Measurements from ENCODE around the gene ETV7. TPM values are rescaled to one million over a fixed set of nuclear protein-coding genes. Genes with fewer than 3 reads are reported as not detected.

ETV7 gene
- total and polyA plus RNA-seq, 2 donors, result 4.4 to 5.5 TPM

DNA sequence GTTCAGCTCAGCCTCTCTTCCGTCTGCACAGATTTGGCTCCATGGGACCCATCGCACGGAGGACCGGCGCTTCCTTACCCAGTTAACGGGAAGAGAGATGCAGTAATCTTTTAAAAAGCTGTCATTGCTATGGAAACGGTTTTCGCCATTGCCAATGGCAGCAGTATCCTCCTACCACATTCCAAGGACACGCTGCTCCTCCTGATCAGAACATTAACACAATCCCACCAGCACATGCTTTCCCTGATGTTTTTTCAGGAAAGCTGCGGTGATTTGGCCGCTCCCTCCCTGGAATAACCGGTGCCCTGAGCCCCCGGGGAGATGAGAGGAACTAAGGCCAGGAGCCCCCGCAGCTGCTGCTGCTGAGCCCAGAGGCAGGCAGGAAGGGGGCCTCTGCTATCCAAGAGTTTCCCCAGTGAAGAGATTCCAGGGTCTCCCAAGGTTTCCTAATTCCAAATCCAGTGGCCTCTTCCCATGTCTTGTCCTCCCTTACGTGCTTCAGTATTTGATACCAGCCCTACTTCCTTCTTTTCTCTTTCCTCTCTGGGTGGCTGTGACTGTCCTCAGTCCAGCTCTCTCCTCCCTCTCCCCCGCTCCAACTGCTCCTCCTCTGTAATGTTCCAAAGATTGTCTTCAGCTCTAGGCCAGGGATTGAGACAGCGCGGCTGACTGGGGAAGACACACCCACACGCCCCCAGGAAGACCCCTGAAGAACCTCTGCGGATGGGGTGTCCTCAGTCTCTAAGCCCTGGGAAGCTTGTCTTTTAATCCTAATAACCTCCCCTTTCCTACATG, 53.3 kb downstream of the ETV7 start:
- H3K36me3 ChIP-seq (ENCODE audit: control insufficient read depth in 2 of 2, insufficient read depth in 2 of 2, low read length in 1 of 2), result no peaks in the 10 kb centered on the region
- no peak overlapping the region for H3K27ac ChIP-seq (ENCODE audit: low read depth in 1 of 2, low read length in 1 of 2)
- no peak for DNase-seq (ENCODE audit: low read depth in 6 of 9, low spot score in 9 of 9)
- peaks cover 0 to 55% of the 10 kb centered on the region in 2 donors for H3K27me3 ChIP-seq (ENCODE audit: control insufficient read depth in 2 of 2, insufficient read depth in 1 of 2, low read length in 1 of 2)
- H3K4me3 ChIP-seq (ENCODE audit: low read length in 2 of 2), result no peak overlapping the region
- H3K4me1 ChIP-seq (ENCODE audit: control insufficient read depth in 2 of 2, insufficient read depth in 2 of 2, low read length in 2 of 2), result no peaks in the 10 kb centered on the region
- no peaks in the 10 kb centered on the region for H3K9me3 ChIP-seq (ENCODE audit: control insufficient read depth in 2 of 2, insufficient read depth in 1 of 2, low read length in 1 of 2)
- 60% methylated on average over 20 of the region's 20 CpGs for WGBS

DNA sequence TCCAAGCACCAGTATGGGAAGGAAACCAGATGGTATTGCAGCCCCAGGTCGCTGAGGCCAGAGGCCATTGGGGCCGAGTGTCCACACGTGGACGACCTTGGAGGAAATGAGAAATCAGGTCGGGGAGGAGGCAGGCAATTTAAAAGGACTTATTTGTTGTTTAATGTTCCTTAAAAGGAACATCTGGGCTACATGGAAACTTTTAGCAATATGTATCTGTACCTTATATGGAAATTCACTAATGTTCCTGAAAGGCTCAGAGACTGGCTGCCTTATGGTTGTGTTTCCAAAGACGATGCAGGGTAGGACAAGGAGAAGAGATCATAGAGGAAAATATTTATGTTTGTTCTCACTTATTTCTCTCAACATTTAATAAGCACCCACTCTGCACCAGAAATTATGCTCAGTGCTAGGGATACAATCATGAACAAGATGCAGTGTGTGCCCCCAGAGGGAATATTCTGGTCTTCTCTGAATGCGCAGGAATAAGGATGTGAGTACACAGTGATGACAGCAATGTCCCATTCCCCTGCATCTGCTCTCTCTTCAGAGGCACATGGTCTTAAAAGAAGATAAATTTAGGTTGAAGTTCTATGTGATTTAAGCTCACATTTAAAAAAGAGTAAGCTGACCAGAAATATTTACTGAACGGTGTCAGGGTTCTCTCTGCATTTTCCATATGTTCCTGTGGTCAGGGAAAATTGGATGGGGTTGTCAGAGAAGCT, 54.1 kb downstream of the ETV7 start:
- 87% methylated on average over 8 of the region's 8 CpGs for WGBS

DNA sequence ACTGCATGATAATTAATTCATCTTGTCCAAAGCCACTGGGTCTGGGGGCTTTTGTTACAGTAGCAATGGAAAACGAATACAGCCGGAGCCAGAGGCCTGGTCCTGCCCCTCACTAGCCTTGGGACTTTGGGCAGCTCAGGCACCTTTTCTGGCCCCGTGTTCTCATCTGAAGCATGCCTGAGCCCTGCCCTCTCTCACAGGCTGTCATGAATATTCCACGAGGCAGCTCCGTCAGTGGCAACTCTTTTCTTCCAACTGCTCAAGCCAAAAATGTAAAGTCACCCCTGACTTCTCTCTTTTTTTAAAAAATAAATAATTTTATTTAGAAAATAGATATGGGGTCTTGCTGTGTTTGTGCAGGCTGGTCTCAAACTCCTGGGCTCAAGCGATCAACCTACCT, 56.1 kb downstream of the ETV7 start:
- H3K9me3 ChIP-seq (ENCODE audit: control insufficient read depth in 2 of 2, insufficient read depth in 1 of 2, low read length in 1 of 2), result no peaks in the 10 kb centered on the region
- H3K36me3 ChIP-seq (ENCODE audit: control insufficient read depth in 2 of 2, insufficient read depth in 2 of 2, low read length in 1 of 2), result no peaks in the 10 kb centered on the region
- peaks cover 0 to 65% of the 10 kb centered on the region in 2 donors for H3K27me3 ChIP-seq (ENCODE audit: control insufficient read depth in 2 of 2, insufficient read depth in 1 of 2, low read length in 1 of 2)
- H3K27ac ChIP-seq (ENCODE audit: low read depth in 1 of 2, low read length in 1 of 2), result no peak overlapping the region
- no peaks in the 10 kb centered on the region for H3K4me1 ChIP-seq (ENCODE audit: control insufficient read depth in 2 of 2, insufficient read depth in 2 of 2, low read length in 2 of 2)
- no peak overlapping the region for H3K4me3 ChIP-seq (ENCODE audit: low read length in 2 of 2)
- DNase-seq (ENCODE audit: low read depth in 6 of 9, low spot score in 9 of 9), result no peak
- WGBS, result 95% methylated on average over 6 of the region's 6 CpGs

More for the DNA sequence above, 54.1 kb downstream of the ETV7 start:
- no peaks in the 10 kb centered on the region for H3K9me3 ChIP-seq (ENCODE audit: control insufficient read depth in 2 of 2, insufficient read depth in 1 of 2, low read length in 1 of 2)
- H3K27ac ChIP-seq (ENCODE audit: low read depth in 1 of 2, low read length in 1 of 2), result no peak overlapping the region
- H3K27me3 ChIP-seq (ENCODE audit: control insufficient read depth in 2 of 2, insufficient read depth in 1 of 2, low read length in 1 of 2), result peaks cover 0 to 61% of the 10 kb centered on the region in 2 donors
- no peak overlapping the region for H3K4me3 ChIP-seq (ENCODE audit: low read length in 2 of 2)
- no peaks in the 10 kb centered on the region for H3K4me1 ChIP-seq (ENCODE audit: control insufficient read depth in 2 of 2, insufficient read depth in 2 of 2, low read length in 2 of 2)
- no peaks in the 10 kb centered on the region for H3K36me3 ChIP-seq (ENCODE audit: control insufficient read depth in 2 of 2, insufficient read depth in 2 of 2, low read length in 1 of 2)
- DNase-seq (ENCODE audit: low read depth in 6 of 9, low spot score in 9 of 9), result no peak

DNA sequence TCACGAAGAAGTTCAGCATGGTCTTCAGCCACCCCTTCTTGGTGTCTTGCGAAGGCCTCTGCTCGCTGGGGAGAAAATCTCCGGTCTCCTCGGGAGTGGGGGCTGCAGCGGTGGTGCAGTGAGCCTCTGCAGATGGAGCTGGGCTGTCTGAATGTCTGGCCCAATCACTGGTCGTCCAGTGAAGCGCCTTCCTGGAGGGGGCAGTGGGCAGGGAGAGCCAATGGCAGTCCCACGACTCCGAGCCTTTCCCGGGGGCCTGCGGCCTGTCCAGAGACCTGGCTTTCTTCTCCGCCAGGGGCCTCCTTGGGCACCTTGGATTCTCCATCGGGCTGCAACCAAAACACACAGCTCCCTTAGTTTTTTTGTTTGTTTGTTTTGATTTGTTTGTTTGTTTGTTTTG, 57.1 kb downstream of the ETV7 start:
- Histone ChIP-seq H3K4me1 (ENCODE audit: control insufficient read depth in 2 of 2, insufficient read depth in 2 of 2, low read length in 2 of 2) (no peaks in the 10 kb centered on the region), H3K36me3 (ENCODE audit: control insufficient read depth in 2 of 2, insufficient read depth in 2 of 2, low read length in 1 of 2) (no peaks in the 10 kb centered on the region), H3K27ac (ENCODE audit: low read depth in 1 of 2, low read length in 1 of 2) (no peak overlapping the region), H3K27me3 (ENCODE audit: control insufficient read depth in 2 of 2, insufficient read depth in 1 of 2, low read length in 1 of 2) (peaks cover 0 to 62% of the 10 kb centered on the region in 2 donors), H3K9me3 (ENCODE audit: control insufficient read depth in 2 of 2, insufficient read depth in 1 of 2, low read length in 1 of 2) (no peaks in the 10 kb centered on the region), H3K4me3 (ENCODE audit: low read length in 2 of 2) (no peak overlapping the region)
- DNase-seq (ENCODE audit: low read depth in 6 of 9, low spot score in 9 of 9), result no peak
- WGBS, result 96% methylated on average over 14 of the region's 14 CpGs

DNA sequence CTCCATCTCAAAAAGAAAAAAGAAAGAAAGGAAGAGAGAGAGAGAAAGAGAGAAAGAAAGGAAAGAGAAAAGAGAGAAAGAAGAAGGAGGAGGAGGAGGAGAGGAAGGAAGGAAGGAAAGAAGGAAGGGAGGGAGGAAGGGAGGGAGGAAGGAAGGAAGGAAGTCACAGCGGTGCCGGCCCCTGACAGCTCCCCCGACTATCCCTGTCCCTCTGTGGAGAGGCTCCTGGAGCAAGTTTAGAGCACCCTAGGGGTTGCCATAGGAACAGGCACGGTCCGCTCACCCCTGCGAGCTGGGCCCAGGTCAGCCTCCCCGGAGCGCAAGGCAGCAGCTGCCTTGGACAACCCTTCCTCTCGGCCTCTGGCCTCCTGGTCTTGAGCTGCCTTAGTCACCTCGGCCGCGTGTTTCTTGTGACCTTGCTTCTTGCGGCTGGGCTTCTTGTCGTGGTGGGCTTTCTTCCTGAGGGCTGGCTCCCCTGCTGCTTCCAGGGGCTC, 57.6 kb downstream of the ETV7 start:
- H3K4me1 ChIP-seq (ENCODE audit: control insufficient read depth in 2 of 2, insufficient read depth in 2 of 2, low read length in 2 of 2), result no peaks in the 10 kb centered on the region
- no peak overlapping the region for H3K4me3 ChIP-seq (ENCODE audit: low read length in 2 of 2)
- no peaks in the 10 kb centered on the region for H3K9me3 ChIP-seq (ENCODE audit: control insufficient read depth in 2 of 2, insufficient read depth in 1 of 2, low read length in 1 of 2)
- H3K36me3 ChIP-seq (ENCODE audit: control insufficient read depth in 2 of 2, insufficient read depth in 2 of 2, low read length in 1 of 2), result no peaks in the 10 kb centered on the region
- no peak overlapping the region for H3K27ac ChIP-seq (ENCODE audit: low read depth in 1 of 2, low read length in 1 of 2)
- WGBS, result 90% methylated on average over 14 of the region's 14 CpGs
- H3K27me3 ChIP-seq (ENCODE audit: control insufficient read depth in 2 of 2, insufficient read depth in 1 of 2, low read length in 1 of 2), result peaks cover 0 to 60% of the 10 kb centered on the region in 2 donors
- DNase-seq (ENCODE audit: low read depth in 6 of 9, low spot score in 9 of 9), result no peak

DNA sequence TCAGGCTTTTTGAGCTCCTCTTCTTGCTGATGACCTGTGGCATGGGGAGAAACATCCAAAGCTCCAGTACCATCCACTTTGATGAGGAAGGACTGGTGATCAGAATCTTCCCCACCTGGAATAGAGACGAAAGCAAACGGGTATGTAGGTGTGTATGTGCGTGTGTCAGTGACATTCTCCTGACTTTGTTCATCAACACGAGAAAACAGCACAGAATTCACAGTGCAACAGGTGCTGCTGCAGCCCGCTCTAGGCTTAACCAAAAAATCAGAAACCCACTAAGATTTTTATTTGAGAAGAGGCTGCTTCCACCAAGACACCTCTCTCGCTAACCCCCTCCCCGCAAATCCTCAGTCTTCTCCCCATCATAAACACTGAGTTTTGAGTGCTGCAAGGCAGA, 58.9 kb downstream of the ETV7 start:
- 90% methylated on average over 7 of the region's 7 CpGs for WGBS
- no peaks in the 10 kb centered on the region for H3K9me3 ChIP-seq (ENCODE audit: control insufficient read depth in 2 of 2, insufficient read depth in 1 of 2, low read length in 1 of 2)
- H3K36me3 ChIP-seq (ENCODE audit: control insufficient read depth in 2 of 2, insufficient read depth in 2 of 2, low read length in 1 of 2), result no peaks in the 10 kb centered on the region
- peaks cover 0 to 49% of the 10 kb centered on the region in 2 donors for H3K27me3 ChIP-seq (ENCODE audit: control insufficient read depth in 2 of 2, insufficient read depth in 1 of 2, low read length in 1 of 2)
- H3K27ac ChIP-seq (ENCODE audit: low read depth in 1 of 2, low read length in 1 of 2), result no peak overlapping the region
- DNase-seq (ENCODE audit: low read depth in 6 of 9, low spot score in 9 of 9), result no peak
- H3K4me1 ChIP-seq (ENCODE audit: control insufficient read depth in 2 of 2, insufficient read depth in 2 of 2, low read length in 2 of 2), result no peaks in the 10 kb centered on the region
- H3K4me3 ChIP-seq (ENCODE audit: low read length in 2 of 2), result no peak overlapping the region

DNA sequence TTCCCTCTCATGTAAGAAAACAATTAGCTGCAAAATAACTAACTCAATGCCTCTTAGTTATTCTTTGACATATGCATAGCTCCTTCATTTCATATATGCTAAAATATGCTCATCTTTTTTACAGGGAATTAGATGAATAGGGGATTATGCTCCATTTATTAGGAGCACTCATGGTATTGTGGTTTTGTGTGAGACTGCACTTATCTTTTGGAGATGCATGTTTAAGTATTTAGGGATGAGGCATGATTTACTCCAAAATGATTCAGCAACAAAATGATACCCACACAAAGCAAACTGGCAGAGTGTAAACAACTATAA, 59.6 kb downstream of the ETV7 start:
- no peaks in the 10 kb centered on the region for H3K36me3 ChIP-seq (ENCODE audit: control insufficient read depth in 2 of 2, insufficient read depth in 2 of 2, low read length in 1 of 2)
- H3K27ac ChIP-seq (ENCODE audit: low read depth in 1 of 2, low read length in 1 of 2), result no peak overlapping the region
- H3K4me3 ChIP-seq (ENCODE audit: low read length in 2 of 2), result no peak overlapping the region
- no peaks in the 10 kb centered on the region for H3K9me3 ChIP-seq (ENCODE audit: control insufficient read depth in 2 of 2, insufficient read depth in 1 of 2, low read length in 1 of 2)
- no peak for DNase-seq (ENCODE audit: low read depth in 6 of 9, low spot score in 9 of 9)
- peaks cover 0 to 42% of the 10 kb centered on the region in 2 donors for H3K27me3 ChIP-seq (ENCODE audit: control insufficient read depth in 2 of 2, insufficient read depth in 1 of 2, low read length in 1 of 2)
- no peaks in the 10 kb centered on the region for H3K4me1 ChIP-seq (ENCODE audit: control insufficient read depth in 2 of 2, insufficient read depth in 2 of 2, low read length in 2 of 2)

DNA sequence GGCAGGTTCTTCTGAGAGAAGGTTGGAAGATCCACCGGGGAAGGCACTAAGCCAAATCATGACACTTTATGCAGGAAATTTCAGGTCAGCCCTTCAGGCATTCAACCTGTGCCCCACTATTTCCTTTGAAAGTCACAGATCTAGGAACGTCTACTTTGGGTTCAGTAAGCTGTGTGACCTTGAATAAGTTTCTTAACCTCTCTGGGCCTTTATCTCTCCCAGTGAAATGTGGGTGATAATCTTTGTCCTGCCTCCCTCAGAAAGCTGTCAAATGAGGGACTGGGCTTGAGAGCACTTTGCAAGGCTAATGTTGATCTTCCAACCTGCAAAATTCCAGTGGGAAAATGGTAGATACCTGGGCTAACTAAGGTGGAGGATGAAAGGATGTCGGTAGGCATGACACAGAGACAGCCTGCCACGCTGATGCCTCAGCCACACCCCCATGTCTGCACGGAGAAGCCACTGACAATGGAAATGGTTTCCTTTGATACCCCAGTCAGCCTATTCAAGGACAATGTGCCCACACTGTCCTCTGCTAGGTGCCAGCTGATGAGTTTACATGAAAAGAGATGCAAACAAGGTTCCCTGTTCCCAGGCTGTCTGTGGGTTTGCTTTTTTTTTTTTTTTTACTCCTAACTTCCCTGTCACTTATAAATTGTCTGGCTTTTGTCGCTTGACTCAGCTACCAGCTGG, 60.1 kb downstream of the ETV7 start:
- no peak for DNase-seq (ENCODE audit: low read depth in 6 of 9, low spot score in 9 of 9)

More for the DNA sequence above, 60.1 kb downstream of the ETV7 start:
- H3K27ac ChIP-seq (ENCODE audit: low read depth in 1 of 2, low read length in 1 of 2), result no peak overlapping the region
- no peak overlapping the region for H3K4me3 ChIP-seq (ENCODE audit: low read length in 2 of 2)
- no peaks in the 10 kb centered on the region for H3K4me1 ChIP-seq (ENCODE audit: control insufficient read depth in 2 of 2, insufficient read depth in 2 of 2, low read length in 2 of 2)
- WGBS, result 53% methylated on average over 6 of the region's 6 CpGs
- H3K9me3 ChIP-seq (ENCODE audit: control insufficient read depth in 2 of 2, insufficient read depth in 1 of 2, low read length in 1 of 2), result no peaks in the 10 kb centered on the region
- H3K27me3 ChIP-seq (ENCODE audit: control insufficient read depth in 2 of 2, insufficient read depth in 1 of 2, low read length in 1 of 2), result peaks cover 0 to 39% of the 10 kb centered on the region in 2 donors
- H3K36me3 ChIP-seq (ENCODE audit: control insufficient read depth in 2 of 2, insufficient read depth in 2 of 2, low read length in 1 of 2), result no peaks in the 10 kb centered on the region

Data from thymus (tissue), 11 donors.